NCI-H2171 treated with DMSO at 0.1 percent for 48 hours (cell line): ENCODE measurements around the gene UNC93A.
"Not testable (repeated sequence)": the region's sequence is repeated elsewhere in the genome, so short reads cannot be mapped to it uniquely, and the experiment has no call there.

Experiments
- DNase-seq: peaks from one replicate; lab custom pipeline; 2025; lab: John Stamatoyannopoulos, UW

UNC93A gene

DNA sequence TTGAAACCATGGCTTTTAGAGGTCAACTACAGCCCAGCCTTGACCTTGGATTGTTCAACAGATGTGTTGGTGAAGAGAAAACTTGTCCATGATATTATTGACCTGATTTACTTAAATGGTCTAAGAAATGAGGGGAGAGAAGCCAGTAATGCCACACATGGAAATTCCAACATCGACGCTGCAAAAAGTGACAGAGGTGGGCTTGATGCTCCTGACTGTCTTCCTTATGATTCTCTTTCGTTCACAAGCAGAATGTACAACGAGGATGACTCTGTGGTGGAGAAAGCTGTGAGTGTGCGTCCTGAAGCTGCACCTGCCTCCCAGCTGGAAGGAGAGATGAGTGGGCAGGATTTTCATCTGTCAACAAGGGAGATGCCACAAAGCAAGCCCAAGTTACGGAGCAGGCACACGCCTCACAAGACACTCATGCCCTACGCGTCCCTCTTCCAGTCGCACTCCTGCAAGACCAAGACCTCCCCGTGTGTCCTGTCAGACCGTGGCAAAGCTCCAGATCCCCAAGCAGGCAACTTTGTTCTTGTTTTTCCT lies 50.0 kb downstream of the UNC93A start:
- no peak for DNase-seq

GRCh38 chr6:167341665-167342655 lies 50.8 kb downstream of the UNC93A start:
- DNase-seq, result peak; percentile 44

DNA sequence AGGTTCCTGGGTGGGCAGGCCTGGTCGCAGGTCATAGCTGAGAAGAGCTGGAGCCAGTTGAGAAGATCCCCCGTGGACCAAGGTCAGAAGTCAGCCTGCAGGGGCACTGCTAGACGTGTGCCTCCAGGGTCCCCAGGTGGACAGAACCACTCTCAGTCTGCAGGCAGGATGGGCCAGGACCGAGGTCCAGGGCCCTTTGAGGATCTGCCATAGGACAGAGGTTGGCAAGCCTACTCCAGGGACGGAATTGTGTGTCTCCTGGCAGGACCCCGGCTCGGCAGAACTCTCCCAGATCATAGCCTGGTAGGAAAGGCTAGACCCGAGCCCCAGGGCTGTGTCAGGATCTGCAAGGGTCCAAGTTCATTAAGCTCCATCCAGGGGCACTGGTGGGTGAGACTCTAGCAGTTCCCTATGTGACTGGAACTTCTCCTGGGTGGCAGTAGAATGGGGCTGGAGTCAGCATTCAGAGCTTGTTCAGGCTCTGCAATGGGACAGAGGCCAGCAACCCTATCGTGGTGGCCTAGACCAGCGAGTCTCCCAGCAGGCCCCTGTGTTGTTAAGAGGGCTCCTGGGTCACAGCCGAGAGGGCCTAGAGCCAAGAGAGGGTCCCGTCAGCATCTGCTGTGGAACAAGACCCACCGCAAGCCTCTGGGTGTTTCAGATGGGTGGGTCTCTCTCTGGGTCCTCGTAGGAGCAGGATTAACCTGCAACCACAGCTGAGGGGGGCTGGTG lies 51.9 kb downstream of the UNC93A start:
- DNase-seq, result no peak

DNA sequence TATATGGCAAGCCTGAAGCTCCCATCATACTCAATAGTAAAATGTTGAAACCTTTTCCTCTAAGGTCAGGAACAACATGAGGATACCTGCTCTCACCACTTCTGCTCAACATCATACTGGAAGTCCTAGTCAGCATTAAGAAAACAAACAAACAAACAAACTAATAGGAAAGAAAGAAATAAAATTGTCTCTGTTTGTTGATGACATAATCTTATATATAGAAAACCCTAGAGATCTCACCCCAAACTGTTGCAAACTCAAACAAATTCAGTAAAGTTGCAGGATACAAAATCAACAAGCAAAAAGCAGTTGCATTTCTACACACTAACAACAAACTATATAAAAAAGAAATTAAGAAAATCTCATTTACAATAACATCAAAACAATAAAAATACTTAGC lies 54.2 kb downstream of the UNC93A start:
- no peak for DNase-seq

DNA sequence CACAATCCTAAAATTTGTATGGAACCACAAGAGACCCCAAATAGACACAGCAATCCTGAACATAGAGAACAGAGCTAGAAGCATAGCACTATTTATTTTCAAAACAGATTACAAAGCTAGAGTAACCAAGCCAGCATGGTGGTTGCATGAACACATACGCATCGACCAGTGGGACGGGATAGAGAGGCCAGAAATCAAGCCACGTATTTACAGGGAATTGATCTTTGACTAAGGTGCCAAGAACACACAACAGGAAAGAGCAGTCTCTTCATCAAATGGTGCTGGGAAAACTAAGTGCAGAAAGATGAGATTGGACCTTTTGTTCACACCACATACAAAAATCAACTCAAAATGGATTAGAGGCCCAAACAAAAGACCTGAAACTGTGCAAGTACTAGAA lies 54.8 kb downstream of the UNC93A start:
- DNase-seq, result no peak

DNA sequence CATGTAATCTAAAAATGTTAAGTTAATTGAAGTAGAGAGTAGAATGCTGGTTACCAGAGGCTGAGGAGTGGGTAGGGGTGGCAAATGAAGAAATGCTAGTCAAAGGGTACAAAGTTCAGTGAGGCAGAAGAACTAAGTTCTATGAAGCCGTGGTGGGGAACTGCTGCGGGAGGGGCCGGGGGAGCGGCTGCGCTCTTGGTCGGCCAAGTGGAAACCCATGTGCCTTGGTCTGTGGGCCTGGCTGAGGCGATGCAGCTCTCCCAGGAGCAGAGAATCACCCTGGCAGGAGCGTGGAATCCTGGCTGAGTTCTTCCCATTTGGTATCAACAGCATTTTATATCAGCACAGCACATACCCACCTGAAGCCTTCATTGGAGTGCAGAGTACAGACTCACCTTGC lies 56.1 kb downstream of the UNC93A start:
- no peak for DNase-seq

- peak; percentile 69 for DNase-seq
Measured at GRCh38 chr6:167349631-167350274, 58.6 kb downstream of the UNC93A start.

- DNase-seq, result peak; percentile 69
Measured at GRCh38 chr6:167350275-167350696, 59.2 kb downstream of the UNC93A start.

DNA sequence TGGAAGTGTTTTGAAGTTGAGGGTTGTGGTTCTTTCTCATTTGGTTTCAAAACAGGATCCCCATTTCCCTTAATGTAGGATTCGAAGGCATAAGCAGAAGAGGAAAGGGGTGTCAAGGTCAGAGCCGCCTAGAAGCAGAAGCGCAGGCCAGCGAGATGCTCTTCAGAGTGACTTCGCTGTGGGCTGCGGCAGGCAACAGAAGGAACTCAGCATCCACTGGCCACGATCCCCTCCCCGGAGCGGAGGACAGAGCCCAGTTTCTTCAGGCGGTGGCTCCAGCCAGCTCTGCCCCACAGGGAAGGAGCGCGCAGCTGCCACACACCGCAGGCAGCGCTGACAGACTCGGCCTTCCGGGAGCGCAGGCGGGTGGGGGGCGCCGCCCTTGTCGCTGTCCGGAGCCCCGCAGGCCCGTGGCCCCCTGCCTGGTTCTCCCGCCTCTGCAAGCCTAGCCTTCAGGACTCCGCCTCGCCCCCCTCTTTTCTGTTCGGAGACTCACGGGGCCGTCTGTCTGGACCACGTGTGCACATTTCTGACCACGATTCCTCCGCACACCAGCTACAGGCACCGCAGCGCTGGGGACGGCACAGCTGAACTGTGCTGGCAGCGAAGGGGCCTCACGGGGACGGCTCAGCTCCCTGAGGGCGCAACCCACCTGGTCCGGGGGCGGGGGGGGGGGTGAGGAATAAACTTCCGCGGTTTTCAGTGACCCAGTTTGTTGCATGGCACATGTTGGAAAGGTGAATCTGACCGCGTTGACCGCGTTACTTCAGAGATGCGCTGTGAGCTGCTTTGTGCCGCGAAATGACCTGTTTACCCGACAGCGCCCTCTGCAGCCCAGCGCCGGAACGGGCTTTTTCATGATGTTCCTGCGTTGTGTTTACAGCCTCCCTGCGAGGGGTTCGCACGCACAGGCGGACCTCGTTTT lies 59.9 kb downstream of the UNC93A start:
- DNase-seq, result peak; percentile 85

GRCh38 chr6:167351656-167352345 lies 60.7 kb downstream of the UNC93A start:
- no peak for DNase-seq

DNA sequence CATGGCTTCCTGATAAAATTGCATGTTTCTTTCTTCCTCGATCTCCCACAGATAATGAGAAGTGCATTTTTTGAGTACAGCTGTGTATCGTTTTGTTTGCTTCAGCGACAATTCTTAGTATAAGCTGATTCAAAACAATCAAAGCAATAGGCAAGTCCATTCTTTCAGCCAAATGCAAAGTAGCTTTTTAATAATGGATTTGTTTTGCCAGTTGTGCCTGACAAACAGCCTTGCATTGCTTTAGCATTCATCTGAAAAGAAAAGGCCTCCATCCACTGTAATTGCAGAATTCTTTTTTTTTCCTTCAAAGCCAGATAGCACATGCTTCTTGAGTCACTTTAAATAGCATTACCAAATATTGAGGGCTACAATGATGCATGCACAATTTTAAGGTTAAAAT lies 65.8 kb downstream of the UNC93A start:
- no peak for DNase-seq

GRCh38 chr6:167358394-167358793 lies 67.3 kb downstream of the UNC93A start:
- not testable (repeated sequence) for DNase-seq

- DNase-seq, result not testable (repeated sequence)
Measured at GRCh38 chr6:167361170-167361569, 70.1 kb downstream of the UNC93A start.
